Transverse colon (tissue), 4 donors: Measurements from ENCODE around the gene CBFA2T2. TPM values are rescaled to one million over a fixed set of nuclear protein-coding genes. Genes with fewer than 3 reads are reported as not detected.

Experiments
- DNase-seq: peaks from one replicate; pipeline ENCODE4 v3.0.0-alpha.2; 2019
- H3K27ac ChIP-seq, 4 donors: fragments of 200-600 bp; sonication (generic); 2 replicates each; pipeline ENCODE4 v1.5.1; 2016 to 2018; ENCODE audit warnings: inconsistent platforms in 4 of 4
- H3K27me3 ChIP-seq: fragments of 200-600 bp; sonication (generic); 2 replicates; pipeline ENCODE4 v1.5.1; 2017; ENCODE audit warnings: inconsistent platforms
- H3K36me3 ChIP-seq, 4 donors: fragments of 200-600 bp; sonication (generic); 2 replicates each; pipeline ENCODE4 v1.5.1; 2017 to 2019; ENCODE audit warnings: inconsistent platforms in 4 of 4
- H3K4me1 ChIP-seq, 4 donors: fragments of 200-600 bp; sonication (generic); 2 replicates each; pipeline ENCODE4 v1.5.1; 2017 to 2020; ENCODE audit warnings: inconsistent platforms in 4 of 4
- H3K4me3 ChIP-seq, 4 donors: fragments of 200-600 bp; sonication (generic); 1 replicate in 1 of 4; 2 replicates in 3 of 4; pipeline versions ENCODE4 v1.5.1 to v1.6.1; 2017 to 2019; ENCODE audit warnings: inconsistent platforms in 4 of 4
- H3K9me3 ChIP-seq, 2 donors: fragments of 200-600 bp; sonication (generic); 2 replicates each; pipeline ENCODE4 v1.5.1; 2017 to 2019; ENCODE audit warnings: inconsistent platforms in 2 of 2
- EP300 ChIP-seq: sonication (generic); formaldehyde crosslinking; IDR thresholded peaks from one replicate; pipeline ENCODE4 v1.6.1; 2017; ENCODE audit warnings: antibody characterized with exemption, low read depth
- POLR2A ChIP-seq: fragments of 450-650 bp; IDR thresholded peaks from one replicate; pipeline ENCODE4 v1.6.1; 2016; ENCODE audit warnings: antibody characterized with exemption, mild to moderate bottlenecking, moderate library complexity
- POLR2AphosphoS5 ChIP-seq, 3 donors: sonication (generic); formaldehyde crosslinking; IDR thresholded peaks; one replicate each; pipeline ENCODE4 v1.6.1; 2016; ENCODE audit warnings: antibody characterized with exemption in 3 of 3
- WGBS, 2 donors: methylation state at CpG; one replicate each; pipeline ENCODE4 v1.1.5; 2018; ENCODE audit warnings: low coverage in 1 of 2; 5-methylcytosine and 5-hydroxymethylcytosine counted together
- in situ Hi-C, 4 donors: fragments of 200-750 bp; cut with MboI; loops; one replicate each; pipeline versions ENCODE4 v1.15.0 to v1.15.1; 2017; ENCODE audit warnings: low sequenced_read_pairs in 3 of 4, low pct_ligation_motif_present in 1 of 4, low pct_unique_long_range_greater_than_20kb in 1 of 4
- intact Hi-C: fragments of 100-400 bp; cut with DNase I; formaldehyde crosslinking; loops from one replicate; pipeline ENCODE4 v1.15.1; 2023; ENCODE audit warnings: low total_unique reads
- total RNA-seq, 4 donors: library from RNA; depleted of rRNA; stranded (reverse); fragments of >200 nt; gene quantifications; one replicate each; pipeline ENCODE4 v1.1.0, GENCODE V29; 2016
- TF ChIP-seq, protein P1 (sequence below), 5 experiments: fragments of 200-600 bp in 3 of 5; fragments of 450-650 bp in 2 of 5; sonication (generic) in 3 of 5; IDR thresholded peaks; 1 replicate in 2 of 5; 2 replicates in 3 of 5; pipeline ENCODE4 v1.5.1; 2016 to 2017; ENCODE audit warnings: antibody characterized with exemption in 5 of 5, inconsistent platforms in 3 of 5, mild to moderate bottlenecking in 2 of 5, moderate library complexity in 1 of 5

The CBFA2T2 gene
- total RNA-seq, 4 donors from 2014 or later, result 35.8 to 62.3 (median 46.6) TPM

DNA sequence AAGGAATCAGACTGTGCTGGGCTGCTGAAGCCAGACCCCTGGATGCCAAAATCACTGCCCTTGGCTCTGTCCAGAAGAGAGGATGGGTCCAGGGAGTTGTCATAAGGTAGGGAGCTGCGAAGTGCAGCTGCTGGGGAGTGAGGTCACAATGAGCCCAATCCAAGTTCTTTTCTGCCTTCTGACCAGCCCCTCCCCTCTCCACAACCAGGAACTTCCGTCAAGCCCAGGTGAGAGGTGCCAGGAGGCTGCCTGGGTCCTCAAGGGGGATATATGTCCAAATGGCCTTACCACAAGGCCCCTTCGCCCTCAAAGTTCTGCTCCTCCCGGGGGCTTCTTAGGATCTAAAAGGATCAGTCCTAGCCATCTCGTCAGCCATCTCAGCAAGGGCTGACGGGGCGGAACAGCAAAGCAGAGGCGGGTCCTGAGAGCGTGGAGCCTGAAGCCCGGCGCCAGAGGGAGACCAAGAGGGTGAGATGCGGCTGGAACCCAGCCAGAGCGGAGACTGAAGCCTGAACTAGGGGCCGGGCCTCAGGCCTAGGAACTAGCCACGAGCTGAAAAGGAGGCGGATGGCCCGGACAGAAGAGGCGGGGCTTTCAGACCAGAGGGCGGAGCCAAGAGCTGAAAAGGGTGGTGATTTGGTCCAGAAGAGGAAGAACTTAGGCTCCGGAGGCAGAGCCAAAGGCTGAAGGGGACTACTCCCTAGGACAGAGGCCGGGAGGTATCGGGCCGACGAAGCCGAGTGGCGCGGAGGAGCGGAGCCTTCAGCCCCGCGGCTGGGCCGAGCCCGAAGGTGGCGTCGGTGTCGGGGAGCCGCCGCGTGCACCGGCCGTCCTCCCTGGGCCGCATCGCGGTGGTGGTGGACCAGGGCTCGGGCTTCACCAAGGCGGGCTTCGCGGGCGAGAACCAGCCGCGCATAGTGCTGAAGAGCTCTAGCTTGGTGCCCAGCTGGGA lies 176.7 kb downstream of the CBFA2T2 start, which contains the start of gene ACTL10:
ACTL10 (plus strand) TSS at position 651 of the 952 bp plus-strand sequence. CDS start 555 bp downstream, outside the sequence.
- TF ChIP-seq POLR2AphosphoS5 (IDR thresholded peaks at IDR 0.05) (peak; percentile 84 to 96 (median 92)), POLR2A (peak; percentile 79), EP300 (no peak)
- TF ChIP-seq, protein P1, sequence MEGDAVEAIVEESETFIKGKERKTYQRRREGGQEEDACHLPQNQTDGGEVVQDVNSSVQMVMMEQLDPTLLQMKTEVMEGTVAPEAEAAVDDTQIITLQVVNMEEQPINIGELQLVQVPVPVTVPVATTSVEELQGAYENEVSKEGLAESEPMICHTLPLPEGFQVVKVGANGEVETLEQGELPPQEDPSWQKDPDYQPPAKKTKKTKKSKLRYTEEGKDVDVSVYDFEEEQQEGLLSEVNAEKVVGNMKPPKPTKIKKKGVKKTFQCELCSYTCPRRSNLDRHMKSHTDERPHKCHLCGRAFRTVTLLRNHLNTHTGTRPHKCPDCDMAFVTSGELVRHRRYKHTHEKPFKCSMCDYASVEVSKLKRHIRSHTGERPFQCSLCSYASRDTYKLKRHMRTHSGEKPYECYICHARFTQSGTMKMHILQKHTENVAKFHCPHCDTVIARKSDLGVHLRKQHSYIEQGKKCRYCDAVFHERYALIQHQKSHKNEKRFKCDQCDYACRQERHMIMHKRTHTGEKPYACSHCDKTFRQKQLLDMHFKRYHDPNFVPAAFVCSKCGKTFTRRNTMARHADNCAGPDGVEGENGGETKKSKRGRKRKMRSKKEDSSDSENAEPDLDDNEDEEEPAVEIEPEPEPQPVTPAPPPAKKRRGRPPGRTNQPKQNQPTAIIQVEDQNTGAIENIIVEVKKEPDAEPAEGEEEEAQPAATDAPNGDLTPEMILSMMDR (IDR thresholded peaks at IDR 0.05), result peak; percentile 16 to 45 (median 30)
- peaks cover 0 to 5% (median 0%) of the 10 kb centered on the region in 4 donors for H3K36me3 ChIP-seq
- no peaks in the 10 kb centered on the region for H3K9me3 ChIP-seq
- in situ Hi-C loops, result no loop called here
- H3K4me1 ChIP-seq, result peaks cover 15 to 42% (median 34%) of the 10 kb centered on the region in 4 donors
- H3K4me3 ChIP-seq, result peak within 1 kb of the TSS; percentile 10 to 68 (median 53)
- intact Hi-C loops, result no loop called here
- DNase-seq, result peak; percentile 99
- 0 to 1% methylated on average over 3 to 48 of the region's 50 CpGs for WGBS, 2 donors
- H3K27ac ChIP-seq, result peak within 1 kb of the TSS; percentile 91 to 99 (median 96)
- H3K27me3 ChIP-seq, result no peaks in the 10 kb centered on the region

DNA sequence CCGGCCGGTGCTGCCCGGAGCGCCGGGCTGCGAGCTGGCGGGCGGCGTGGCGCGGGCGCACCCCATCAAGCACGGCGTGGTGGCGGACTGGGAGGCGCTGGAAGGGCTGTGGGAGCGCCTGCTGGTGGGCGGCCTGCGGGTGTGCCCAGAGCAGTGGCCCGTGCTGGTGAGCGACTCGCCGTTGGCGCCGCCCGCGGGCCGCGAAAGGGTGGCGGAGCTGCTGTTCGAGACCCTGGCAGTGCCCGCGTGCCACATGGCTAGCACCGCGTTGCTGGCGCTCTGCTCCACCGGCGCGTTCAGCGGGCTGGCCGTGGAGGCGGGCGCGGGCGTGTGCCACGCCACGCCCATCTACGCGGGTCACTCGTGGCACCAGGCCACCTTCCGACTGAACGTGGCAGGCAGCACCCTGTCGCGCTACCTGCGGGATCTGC lies 177.4 kb downstream of the CBFA2T2 start:
- Histone ChIP-seq H3K27ac (peak overlapping the region; percentile 91 to 99 (median 96)), H3K9me3 (no peaks in the 10 kb centered on the region), H3K36me3 (peaks cover 0 to 5% (median 0%) of the 10 kb centered on the region in 4 donors), H3K4me1 (peaks cover 15 to 43% (median 34%) of the 10 kb centered on the region in 4 donors), H3K27me3 (no peaks in the 10 kb centered on the region), H3K4me3 (peak overlapping the region; percentile 10 to 68 (median 53))
- intact Hi-C loops (no loop called here), in situ Hi-C loops (no loop called here)
- TF ChIP-seq POLR2A (no peak), EP300 (no peak), POLR2AphosphoS5 (IDR thresholded peaks at IDR 0.05) (peak in 1 of 3 donors; percentile 12)
- TF ChIP-seq, protein P1 (IDR thresholded peaks at IDR 0.05), result no peak
- 7% methylated on average over 31 of the region's 55 CpGs; no CpG with 5 or more reads in 1 of the 2 donors for WGBS, 2 donors
- DNase-seq, result peak; percentile 77

DNA sequence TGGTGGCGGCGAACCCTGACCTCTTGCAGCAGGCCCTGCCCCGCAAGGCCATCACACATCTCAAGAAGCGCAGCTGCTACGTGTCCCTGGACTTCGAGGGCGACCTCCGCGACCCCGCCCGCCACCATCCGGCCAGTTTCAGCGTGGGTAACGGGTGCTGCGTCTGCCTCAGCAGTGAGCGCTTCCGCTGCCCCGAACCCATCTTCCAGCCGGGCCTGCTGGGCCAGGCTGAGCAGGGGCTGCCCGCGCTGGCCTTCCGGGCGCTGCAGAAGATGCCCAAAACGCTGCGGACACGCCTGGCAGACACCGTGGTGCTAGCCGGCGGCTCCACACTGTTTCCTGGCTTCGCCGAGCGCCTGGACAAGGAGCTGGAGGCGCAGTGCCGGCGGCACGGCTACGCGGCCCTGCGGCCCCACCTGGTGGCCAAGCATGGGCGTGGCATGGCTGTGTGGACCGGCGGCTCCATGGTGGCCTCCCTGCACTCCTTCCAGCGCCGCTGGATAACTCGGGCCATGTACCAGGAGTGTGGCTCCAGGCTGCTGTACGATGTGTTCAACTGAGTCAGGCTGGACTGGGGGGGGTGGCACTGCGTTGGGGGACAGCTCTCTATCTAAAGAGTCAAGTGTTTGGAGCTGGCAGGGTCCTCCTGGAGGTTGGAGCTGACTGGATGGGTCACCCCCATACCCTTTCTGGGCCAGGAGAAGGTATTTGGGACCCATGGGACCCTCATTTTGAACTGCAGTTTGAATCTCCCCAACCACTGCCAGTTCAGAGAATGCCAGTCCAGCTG lies 178.0 kb downstream of the CBFA2T2 start:
- H3K36me3 ChIP-seq, result peaks cover 0 to 5% (median 0%) of the 10 kb centered on the region in 4 donors
- 14 to 16% methylated on average over 1 to 44 of the region's 47 CpGs for WGBS, 2 donors
- H3K4me3 ChIP-seq, result peak overlapping the region; percentile 10 to 68 (median 53)
- H3K4me1 ChIP-seq, result peaks cover 15 to 44% (median 37%) of the 10 kb centered on the region in 4 donors
- intact Hi-C loops (no loop called here), in situ Hi-C loops (no loop called here)
- peak; percentile 88 for DNase-seq
- TF ChIP-seq, protein P1 (IDR thresholded peaks at IDR 0.05), result peak; percentile 89 to 95 (median 92)
- peak; percentile 27 for TF ChIP-seq POLR2A
- no peak for TF ChIP-seq EP300
- TF ChIP-seq POLR2AphosphoS5 (IDR thresholded peaks at IDR 0.05), result peak in 2 of 3 donors; percentile 2 to 37
- peak overlapping the region; percentile 91 to 99 (median 96) for H3K27ac ChIP-seq
- H3K9me3 ChIP-seq, result no peaks in the 10 kb centered on the region
- no peaks in the 10 kb centered on the region for H3K27me3 ChIP-seq
